ENCODE measurements around the gene FRA10AC1. TPM values are rescaled to one million over a fixed set of nuclear protein-coding genes. Genes with fewer than 3 reads are reported as not detected.

The FRA10AC1 gene
- total and polyA plus RNA-seq, 4 donors, result 4.3 to 38.9 (median 15.2) TPM

DNA sequence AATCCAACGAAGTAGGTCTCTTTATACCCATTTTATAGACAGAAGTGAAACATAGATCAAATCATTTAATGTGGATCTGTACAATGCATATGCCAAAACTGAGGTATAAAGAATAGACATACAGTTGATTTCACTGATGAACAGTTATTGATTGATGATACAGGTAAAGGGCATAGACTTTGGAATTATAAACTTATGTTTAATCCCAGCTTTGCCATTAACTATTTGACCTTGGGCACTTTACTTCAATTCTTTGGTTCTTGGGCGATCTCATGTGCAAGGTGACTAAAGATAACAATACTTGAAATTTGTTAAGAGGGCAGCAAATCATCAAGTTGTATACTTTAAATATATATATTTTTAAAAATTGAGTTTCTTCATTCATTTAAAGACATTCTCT is 28.6 kb downstream of the FRA10AC1 start:
- H3K4me1 ChIP-seq (ENCODE audit: control insufficient read depth in 5 of 5, insufficient read depth in 5 of 5, low read length in 5 of 5), result no peaks in the 10 kb centered on the region
- ATAC-seq (ENCODE audit: insufficient read depth, low FRiP score), result no peak
- no peak overlapping the region for H3K27ac ChIP-seq (ENCODE audit: low read depth in 1 of 2, low read length in 1 of 2)
- H3K9ac ChIP-seq (ENCODE audit: insufficient read depth in 1 of 2, low read length in 2 of 2), result no peak overlapping the region
- no peak for DNase-seq
- H3K4me3 ChIP-seq, result no peak overlapping the region
- H3K9me3 ChIP-seq (ENCODE audit: control insufficient read depth in 4 of 4, insufficient read depth in 3 of 4, low read length in 3 of 4), result no peaks in the 10 kb centered on the region
- peaks cover 9 to 41% (median 32%) of the 10 kb centered on the region in 4 donors for H3K36me3 ChIP-seq (ENCODE audit: control insufficient read depth in 4 of 4, insufficient read depth in 4 of 4, low read length in 4 of 4)
- no peaks in the 10 kb centered on the region for H3K27me3 ChIP-seq (ENCODE audit: control insufficient read depth in 3 of 3, insufficient read depth in 3 of 3, low read length in 2 of 3)
- TF ChIP-seq CTCF (IDR thresholded peaks at IDR 0.05; ENCODE audit: control extremely low read depth, extremely low read depth), result no peak
- 94 to 97% methylated on average over 2 of the region's 2 CpGs for WGBS, 2 donors

DNA sequence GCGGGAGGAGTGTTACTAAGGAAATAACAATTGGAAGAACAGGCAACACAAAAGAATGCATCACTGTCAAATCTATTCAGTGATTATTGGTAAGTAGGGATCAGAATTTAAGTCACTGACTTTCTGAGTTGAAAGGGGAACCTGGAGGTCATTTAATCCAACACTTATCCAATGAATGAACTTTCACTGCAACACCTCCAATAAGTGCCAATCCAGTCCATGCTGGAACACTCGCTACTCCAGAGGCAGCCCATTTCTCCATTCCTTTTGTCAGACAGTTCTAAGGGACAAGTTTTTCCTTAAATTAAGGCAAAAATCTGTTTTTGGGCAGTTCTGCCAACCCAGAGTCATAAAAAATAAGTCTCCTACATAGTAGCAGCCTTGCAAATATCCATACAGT is 29.5 kb downstream of the FRA10AC1 start:
- H3K36me3 ChIP-seq (ENCODE audit: control insufficient read depth in 4 of 4, insufficient read depth in 4 of 4, low read length in 4 of 4), result peaks cover 5 to 35% (median 32%) of the 10 kb centered on the region in 4 donors
- ATAC-seq (ENCODE audit: insufficient read depth, low FRiP score), result no peak
- TF ChIP-seq CTCF (IDR thresholded peaks at IDR 0.05; ENCODE audit: control extremely low read depth, extremely low read depth), result no peak

GRCh38 chr10:93672022-93672678 is 30.2 kb downstream of the FRA10AC1 start:
- Histone ChIP-seq H3K27me3 (ENCODE audit: control insufficient read depth in 3 of 3, insufficient read depth in 3 of 3, low read length in 2 of 3) (no peaks in the 10 kb centered on the region), H3K4me1 (ENCODE audit: control insufficient read depth in 5 of 5, insufficient read depth in 5 of 5, low read length in 5 of 5) (no peaks in the 10 kb centered on the region), H3K27ac (ENCODE audit: low read depth in 1 of 2, low read length in 1 of 2) (no peak overlapping the region), H3K36me3 (ENCODE audit: control insufficient read depth in 4 of 4, insufficient read depth in 4 of 4, low read length in 4 of 4) (peaks cover 3 to 34% (median 30%) of the 10 kb centered on the region in 4 donors), H3K4me3 (no peak overlapping the region), H3K9ac (ENCODE audit: insufficient read depth in 1 of 2, low read length in 2 of 2) (no peak overlapping the region), H3K9me3 (ENCODE audit: control insufficient read depth in 4 of 4, insufficient read depth in 3 of 4, low read length in 3 of 4) (no peaks in the 10 kb centered on the region)
- TF ChIP-seq CTCF (IDR thresholded peaks at IDR 0.05; ENCODE audit: control extremely low read depth, extremely low read depth), result no peak
- DNase-seq, result no peak
- no peak for ATAC-seq (ENCODE audit: insufficient read depth, low FRiP score)
- WGBS, 2 donors, result 76 to 100% methylated on average over 2 of the region's 2 CpGs

More for the DNA sequence above, 29.5 kb downstream of the FRA10AC1 start:
- Histone ChIP-seq H3K27ac (ENCODE audit: low read depth in 1 of 2, low read length in 1 of 2) (no peak overlapping the region), H3K9me3 (ENCODE audit: control insufficient read depth in 4 of 4, insufficient read depth in 3 of 4, low read length in 3 of 4) (no peaks in the 10 kb centered on the region), H3K9ac (ENCODE audit: insufficient read depth in 1 of 2, low read length in 2 of 2) (no peak overlapping the region), H3K4me1 (ENCODE audit: control insufficient read depth in 5 of 5, insufficient read depth in 5 of 5, low read length in 5 of 5) (no peaks in the 10 kb centered on the region), H3K27me3 (ENCODE audit: control insufficient read depth in 3 of 3, insufficient read depth in 3 of 3, low read length in 2 of 3) (no peaks in the 10 kb centered on the region), H3K4me3 (no peak overlapping the region)
- no peak for DNase-seq
- WGBS, 2 donors, result 86 to 93% methylated on average over 2 of the region's 2 CpGs

DNA sequence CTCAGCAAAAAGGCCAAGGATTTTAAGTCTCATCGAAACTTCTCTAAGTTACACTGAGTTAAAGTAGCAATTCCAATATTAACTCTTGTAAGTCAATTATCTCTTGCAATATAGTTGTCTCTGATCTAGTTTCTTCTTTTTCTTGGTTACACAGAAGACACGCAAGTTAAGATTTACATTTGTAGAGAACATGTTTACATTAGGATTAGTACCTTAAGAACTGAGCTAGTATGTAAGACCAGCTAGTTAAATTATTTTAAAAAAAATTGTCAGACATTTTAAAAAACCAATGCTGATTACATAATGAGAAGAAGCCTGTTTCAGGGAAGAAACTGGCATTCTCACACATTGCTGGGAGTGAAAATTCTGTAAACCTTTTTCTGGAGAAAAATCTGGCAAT is 31.4 kb downstream of the FRA10AC1 start:
- Histone ChIP-seq H3K4me1 (ENCODE audit: control insufficient read depth in 5 of 5, insufficient read depth in 5 of 5, low read length in 5 of 5) (no peaks in the 10 kb centered on the region), H3K4me3 (no peak overlapping the region), H3K9ac (ENCODE audit: insufficient read depth in 1 of 2, low read length in 2 of 2) (no peak overlapping the region), H3K27me3 (ENCODE audit: control insufficient read depth in 3 of 3, insufficient read depth in 3 of 3, low read length in 2 of 3) (no peaks in the 10 kb centered on the region), H3K9me3 (ENCODE audit: control insufficient read depth in 4 of 4, insufficient read depth in 3 of 4, low read length in 3 of 4) (no peaks in the 10 kb centered on the region), H3K27ac (ENCODE audit: low read depth in 1 of 2, low read length in 1 of 2) (no peak overlapping the region), H3K36me3 (ENCODE audit: control insufficient read depth in 4 of 4, insufficient read depth in 4 of 4, low read length in 4 of 4) (peaks cover 3 to 36% (median 30%) of the 10 kb centered on the region in 4 donors)
- no peak for TF ChIP-seq CTCF (IDR thresholded peaks at IDR 0.05; ENCODE audit: control extremely low read depth, extremely low read depth)
- DNase-seq, result no peak
- WGBS, 2 donors, result 98% methylated on average over 2 of the region's 2 CpGs
- no peak for ATAC-seq (ENCODE audit: insufficient read depth, low FRiP score)

Data from lung (tissue), 12 donors.